GM19035 (cell line): ENCODE measurements around the gene RIPOR3.
"Not testable (repeated sequence)": the region's sequence is repeated elsewhere in the genome, so short reads cannot be mapped to it uniquely, and the experiment has no call there.

Experiments used
- ATAC-seq: cut with Tn5 transposase; IDR thresholded peaks from one replicate; pipeline ENCODE4 v1.9.1; 2021; ENCODE audit not compliant: unreplicated experiment

RIPOR3 gene

DNA sequence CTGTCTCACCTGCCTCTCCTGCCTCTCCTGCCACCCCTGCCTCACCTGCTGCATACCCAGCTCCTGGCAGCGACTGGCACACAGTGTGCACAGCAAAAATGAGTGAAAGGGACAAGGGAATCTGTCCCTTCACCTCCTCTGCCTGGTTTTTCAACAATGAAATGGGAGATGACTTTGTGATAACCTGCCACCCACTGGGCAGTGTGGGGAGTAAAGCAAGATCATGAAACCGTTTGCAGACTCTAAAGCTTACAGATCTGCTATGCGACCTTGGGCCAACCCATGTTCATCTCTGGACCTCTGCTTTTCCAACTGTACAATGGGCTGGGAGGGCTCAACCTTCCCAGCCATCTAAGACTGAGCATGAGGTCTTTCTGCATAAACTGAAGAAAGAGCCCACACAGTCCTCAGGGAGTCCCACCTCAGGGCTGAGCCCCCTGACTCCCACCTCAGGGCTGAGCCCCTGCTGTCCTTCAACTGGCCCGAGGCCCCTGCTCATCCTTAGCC is 81.1 kb downstream of the RIPOR3 start:
- no peak for ATAC-seq

DNA sequence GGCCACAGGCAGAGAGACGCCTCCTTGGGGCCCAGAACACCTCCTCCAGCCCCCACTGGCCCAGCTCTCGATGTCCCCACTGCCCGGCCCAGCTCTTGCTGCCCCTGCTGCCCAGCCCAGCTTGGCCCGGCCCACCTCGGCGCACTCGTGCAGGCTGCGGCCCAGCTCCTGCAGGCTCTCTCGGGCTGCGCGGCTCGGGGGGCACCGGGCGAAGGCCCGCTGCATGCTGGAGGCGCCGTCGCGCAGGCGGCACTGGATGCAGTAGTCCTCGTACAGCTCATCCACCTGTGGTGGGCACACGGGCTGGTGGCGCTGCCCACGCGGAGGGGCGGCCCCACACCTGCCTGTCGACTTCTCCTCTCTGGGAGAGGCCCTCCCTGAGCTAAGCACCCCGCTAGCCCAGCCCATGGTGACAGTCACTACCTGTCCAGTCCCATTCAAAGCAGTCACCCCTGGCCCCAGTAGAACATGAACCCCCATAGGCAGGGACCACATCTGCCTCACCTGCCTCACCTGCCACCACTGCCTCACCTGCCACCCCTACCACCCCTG is 81.8 kb downstream of the RIPOR3 start:
- ATAC-seq = no peak

DNA sequence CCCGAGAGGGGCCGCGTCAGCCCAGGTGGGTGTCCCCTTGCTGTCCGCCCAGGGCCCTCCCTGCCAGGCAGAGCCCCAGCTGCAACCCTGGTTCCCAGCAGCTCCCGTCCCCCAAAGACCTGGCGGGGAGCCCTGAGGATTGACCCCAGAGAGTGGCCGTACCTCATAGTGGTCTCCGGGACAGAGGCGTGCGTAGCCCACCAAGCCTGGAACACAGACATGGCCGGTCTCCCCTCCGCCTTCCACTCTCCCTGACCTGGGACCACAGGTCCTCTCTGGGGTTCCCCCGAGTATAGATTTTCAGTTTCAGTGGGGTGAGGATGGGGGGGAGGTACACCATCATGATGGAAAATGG is 82.6 kb downstream of the RIPOR3 start:
- no peak for ATAC-seq

DNA sequence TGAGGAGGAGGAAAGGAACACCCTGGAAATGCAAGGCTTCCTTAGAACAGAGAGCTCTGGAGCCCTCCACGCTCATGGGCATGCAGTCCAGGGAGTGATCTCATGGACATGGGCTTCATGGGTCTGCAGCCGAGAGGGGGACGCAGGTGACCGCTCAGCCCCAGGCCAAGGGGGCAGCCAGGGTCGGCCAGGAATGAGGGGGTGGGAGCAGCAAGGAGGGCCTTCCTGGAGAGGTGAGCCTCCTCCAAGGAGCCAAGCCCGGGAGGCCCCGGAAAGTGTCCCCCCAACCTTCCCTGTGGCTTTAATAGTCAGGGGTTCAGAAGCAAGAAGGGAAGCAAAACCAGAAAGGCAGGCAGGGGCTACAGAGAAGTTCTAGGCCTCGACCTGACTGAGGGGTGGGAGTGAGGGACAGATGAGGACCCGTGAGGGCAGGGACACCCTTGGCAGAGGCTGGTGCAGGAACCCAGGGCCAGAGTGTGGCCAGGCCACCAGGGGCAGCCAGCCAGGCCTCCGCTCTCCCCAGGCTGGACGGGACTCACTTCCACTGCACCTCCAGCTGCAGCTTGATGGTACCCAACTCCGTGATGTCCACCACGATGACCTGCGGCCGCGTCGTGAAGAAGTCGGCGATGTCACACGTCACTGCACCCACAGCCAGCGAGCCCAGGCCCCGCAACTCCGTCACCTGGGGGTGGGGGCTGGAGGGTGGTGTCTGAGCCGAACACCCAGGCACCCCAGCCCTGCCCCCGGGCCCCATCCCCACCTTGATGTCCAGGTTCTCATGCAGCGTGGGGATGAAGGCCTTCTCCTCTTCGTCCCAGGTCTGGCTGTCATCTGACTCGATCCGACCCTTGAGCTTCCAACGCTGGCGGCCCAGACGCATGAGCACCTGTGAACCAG is 83.2 kb downstream of the RIPOR3 start:
- ATAC-seq = no peak

DNA sequence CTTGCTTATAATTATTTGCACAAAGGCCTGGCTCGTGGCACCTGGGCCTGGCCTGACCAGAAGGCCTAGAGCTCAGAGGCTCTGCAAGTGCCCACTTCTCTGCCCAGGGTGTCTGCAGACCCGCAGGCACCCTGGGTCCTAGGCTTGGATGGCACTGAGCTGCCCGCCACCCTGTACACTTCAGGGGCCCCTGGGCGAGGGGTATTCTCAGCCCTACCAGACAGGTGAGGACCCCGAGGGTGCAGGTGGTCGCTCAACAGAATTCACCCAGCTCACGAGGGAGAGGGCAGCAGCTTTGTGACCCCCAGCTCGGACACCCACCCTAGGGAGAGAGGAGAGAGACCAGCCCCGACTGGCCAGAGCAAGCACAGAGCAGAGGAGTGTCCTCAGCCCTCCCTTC is 83.9 kb downstream of the RIPOR3 start:
- ATAC-seq = no peak

DNA sequence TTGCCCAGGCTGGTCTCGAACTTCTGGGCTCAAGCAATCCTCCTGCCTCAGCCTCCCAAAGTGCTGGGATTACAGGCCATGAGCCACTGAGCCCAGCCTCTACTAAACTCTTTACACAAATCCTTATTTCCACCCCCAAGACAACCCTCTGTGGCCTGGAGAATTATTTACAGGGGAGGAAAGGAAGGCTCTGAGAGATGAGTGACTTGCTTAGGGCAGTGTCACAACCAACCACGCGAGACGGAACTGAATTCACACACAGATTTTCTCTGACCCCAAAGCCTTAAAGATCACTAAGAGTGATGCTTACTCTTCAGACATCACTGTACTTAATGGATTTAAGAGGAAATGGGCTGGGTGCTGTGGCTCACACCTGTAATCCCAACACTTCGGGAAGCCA is 86.2 kb downstream of the RIPOR3 start:
- no peak for ATAC-seq

DNA sequence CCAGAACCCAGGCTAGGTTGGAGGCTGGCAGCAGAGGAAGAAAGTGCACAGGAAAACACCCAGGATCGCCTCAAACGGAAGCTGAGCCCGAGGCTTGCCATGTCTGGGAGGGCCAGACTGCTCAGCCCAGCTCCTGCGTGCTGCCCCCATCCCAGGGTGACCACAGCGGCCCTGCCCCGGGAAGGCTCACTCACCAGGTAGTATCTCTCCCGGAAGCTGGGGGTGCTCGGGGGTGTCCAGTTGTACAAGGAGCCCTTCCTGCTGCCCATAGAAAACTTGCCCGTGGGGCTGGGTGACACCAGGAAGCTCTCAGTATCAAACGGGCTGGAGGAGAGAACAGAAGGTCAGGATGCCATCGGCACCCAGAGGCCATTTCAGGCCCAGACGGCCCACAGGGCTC is 86.9 kb downstream of the RIPOR3 start:
- ATAC-seq = no peak

DNA sequence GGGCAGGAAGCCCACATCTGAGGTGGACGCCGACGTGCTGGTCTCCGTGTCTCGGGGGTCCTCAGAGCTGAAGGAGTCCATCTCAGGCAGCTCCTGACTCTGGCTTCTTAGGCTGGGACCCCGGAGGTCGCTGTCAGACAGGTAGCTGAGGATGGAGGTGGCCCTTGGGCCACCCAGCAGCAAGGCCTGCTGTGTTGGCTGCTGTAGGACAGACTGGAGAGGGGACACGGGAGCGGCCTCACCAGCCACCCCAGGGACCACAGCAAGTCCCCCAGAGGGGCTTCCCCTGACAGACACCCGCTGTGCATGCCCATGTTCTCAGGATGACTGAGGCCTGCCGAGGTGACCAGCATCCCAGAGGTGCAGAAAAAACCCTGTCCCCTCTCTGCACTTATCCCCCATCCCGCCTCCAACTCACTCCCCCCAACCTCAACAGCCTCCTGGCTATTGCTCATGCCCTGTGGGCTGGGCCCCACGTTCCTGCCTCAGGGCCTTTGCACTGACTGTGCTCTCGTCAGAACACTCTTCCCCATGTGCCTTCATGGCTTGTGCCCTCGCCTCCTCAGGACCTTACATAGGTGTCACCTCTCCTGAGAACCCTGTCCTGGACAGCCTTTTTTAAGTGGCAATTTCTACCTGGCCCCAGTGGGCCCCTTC is 88.8 kb downstream of the RIPOR3 start:
- ATAC-seq = no peak

DNA sequence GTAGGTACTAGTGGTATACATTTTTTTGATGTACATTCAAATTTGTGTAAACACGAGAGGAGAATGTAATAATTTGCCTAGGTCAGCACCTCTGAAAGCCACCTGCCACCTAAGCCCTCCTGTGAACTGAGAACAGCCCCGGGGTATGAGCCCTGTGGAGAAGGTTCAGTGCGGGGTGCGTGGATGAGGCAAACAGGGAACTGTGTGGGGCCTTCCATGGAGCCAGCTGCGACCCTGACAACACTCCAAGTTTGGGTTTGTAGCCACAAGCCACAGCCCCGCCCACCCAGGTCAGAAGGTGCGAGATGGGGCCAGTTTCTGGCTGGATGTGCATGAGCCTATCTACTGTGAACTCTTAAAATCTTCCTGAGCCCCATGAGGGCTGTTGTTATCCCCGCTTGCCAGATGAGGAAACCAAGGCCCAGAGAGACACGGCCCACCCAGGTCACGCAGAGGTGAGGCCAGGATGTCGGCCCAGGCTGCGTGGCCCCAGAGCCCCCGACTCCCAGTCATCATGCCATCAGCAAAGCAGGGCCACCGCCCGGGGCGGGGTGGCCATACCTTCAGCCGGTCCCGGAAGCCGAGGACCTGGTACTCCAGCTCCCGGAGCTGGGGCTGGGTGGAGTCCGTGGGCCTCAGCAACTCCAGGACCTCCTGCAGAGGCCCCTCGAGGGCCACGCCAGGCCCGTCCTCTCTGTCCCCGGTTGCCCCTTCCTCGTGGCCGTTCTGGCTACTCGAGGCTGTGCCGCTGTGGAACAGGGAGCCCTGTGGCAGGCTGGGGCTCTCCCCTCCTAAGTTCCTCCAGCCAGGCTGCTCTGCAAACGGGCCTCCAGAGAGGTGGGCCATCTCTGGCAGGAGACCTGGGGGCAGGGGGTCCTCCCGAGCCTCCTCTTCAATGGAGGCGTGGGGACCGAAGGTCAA is 89.6 kb downstream of the RIPOR3 start:
- ATAC-seq = no peak

DNA sequence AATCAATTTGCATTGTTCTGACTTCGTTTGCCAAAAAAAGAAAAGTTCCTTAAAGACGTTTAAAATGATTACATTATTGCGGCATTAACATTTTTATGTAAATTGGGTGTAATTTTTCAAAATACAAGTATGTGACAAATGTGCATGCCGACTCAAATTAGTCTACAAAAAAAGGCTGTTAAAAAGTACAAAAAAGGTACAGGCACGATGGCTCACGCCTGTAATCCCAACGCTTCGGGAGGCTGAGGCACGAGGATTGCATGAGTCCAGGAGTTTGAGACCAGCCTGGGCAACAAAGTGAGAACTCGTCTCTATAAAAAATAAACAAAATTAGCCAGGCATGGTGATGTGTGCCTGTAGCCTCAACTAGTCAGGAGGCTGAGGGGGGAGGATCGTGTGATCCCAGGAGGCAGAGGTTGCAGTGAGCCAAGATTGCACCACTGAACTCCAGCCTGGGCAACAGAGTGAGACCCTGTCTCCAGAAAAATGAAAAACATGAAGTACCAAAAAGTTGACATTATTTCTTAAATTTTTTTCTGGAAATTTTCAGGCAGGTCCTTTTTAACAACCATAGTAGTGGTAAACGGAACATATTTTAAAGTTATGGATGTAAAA is 91.0 kb downstream of the RIPOR3 start:
- ATAC-seq = no peak

DNA sequence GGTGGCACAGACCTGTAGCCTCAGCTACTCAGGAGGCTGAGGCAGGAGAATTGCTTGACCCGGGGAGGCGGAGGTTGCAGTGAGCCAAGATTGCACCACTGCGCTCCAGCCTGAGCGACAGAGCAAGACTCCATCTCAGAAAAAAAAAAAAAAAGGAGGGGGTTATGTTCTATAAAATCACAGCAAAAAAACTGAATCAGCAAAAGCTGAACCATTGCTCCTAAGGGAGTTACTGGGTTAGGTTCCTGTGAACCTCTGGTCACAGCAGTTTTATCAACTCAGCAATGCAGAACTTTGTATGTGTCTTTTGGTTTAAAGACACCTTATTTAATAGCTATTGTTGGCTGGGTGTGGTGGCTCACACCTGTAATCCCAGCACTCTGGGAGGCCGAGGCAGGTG is 92.6 kb downstream of the RIPOR3 start:
- not testable (repeated sequence) for ATAC-seq

DNA sequence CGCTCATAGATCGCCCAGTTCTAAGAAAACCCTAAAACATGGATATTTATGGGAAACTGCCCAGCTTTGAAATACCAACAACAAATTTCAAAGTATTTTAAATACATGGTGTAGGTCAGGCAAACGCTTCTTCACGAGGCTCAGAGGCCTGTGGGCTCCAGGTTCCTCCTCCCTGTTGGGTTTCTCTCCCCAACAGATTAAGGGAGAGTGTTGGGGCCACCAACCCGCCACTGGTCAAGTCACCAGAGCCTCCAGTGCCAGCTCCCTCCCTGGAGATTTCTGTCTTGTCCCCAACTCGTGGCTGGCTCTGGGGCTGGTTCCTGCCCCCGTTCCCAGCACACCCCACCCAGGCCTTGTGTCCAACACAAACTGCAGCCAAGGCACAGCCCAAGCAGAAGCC is 93.3 kb downstream of the RIPOR3 start:
- ATAC-seq = no peak

DNA sequence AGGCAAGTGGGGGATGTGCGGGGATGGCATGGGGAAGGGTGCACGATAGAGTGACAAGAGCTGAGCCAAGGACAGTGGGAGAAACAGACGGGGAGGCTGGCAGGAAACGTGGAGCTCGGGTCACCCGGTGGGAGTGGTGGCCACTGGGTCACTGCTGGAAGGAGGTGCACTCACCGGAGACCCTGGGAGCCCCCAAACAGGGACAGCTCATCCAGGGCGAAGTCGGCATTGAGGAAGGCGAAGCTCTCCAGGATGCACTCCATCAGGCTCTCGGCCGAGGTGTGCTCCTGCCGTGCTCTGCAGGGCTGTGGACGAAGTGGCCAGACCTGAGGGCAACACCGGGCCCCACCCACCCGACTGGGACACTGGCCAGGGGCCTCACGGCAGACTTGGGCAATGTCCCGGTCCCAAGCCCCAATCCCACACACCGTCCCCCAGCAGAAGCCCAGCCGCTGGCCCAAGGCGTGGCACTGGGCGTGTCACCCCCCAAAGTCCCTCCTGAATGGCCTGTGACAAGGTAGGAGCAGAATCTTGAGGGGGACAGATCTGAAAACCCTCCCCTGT is 93.9 kb downstream of the RIPOR3 start:
- ATAC-seq = no peak

DNA sequence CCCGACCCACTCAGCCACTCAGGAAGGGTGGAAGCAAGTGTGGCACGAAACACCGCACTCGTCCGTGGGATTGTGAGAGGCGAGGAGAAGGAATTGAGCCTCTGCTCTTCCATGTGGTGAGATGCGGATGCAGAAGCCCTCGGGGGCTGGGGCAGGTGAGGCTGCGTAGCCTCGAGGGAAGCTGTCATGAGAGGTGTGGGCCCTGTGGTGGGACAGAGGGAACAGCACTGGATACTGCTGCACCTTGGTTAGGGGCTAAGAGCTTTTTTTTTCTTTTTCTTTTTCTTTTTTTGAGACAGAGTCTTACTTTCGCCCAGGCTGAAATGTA is 94.7 kb downstream of the RIPOR3 start:
- no peak for ATAC-seq

DNA sequence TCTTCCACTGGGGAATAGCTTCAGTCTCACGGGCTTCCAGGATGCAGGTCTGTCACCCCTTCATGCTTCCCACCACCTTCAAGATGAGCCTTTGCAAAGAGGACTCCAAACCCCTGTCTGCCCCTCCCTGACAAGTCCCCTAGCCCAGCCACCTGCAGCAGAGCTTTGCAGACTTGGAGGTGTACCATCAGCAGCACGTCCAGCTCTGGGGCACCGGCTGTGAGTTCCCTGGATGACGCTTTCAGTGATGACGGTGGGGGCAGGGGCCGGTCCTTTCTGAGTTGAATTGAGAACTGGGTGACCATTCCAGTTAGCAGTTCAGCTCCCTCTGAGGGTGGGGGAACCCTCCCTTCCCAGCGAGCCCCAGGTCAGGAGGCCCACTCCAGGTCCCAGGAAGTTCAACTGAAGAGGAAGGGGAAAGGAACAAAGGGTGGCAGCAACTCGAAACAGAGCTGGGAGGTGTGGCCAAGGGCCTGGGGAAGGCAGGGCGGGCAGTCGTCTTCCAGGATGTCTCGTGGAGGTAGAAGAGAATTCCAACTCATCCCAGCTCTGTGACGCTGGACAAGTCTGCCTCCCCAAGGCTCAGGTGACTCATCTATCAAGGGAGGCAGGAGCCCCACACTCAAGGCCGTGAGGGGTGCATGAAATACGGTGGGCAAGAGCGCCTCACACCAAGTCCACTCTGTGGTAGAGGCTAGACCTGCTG is 95.2 kb downstream of the RIPOR3 start:
- no peak for ATAC-seq

DNA sequence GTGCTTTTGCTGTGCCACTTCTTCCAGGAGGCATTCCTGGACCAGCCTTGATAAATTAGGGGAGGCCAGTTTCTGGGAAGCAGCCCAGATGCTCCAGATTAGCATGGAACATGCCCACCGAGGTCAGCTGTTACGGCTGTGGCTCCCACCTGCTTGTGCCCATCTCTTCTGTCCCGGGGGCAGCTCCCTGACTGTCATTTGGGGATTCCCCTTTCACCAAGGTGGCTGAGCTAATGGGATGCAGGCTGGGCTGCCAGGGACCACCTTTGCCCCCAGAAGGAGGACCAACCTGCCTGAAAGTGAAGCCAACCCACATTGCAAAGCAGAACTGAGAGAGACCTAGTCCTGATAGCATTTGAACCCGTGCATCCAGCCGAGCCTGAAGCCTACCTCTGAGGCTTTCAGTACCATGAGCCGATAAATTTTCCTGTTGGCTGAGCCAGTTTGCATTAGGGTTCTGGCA is 95.9 kb downstream of the RIPOR3 start:
- no peak for ATAC-seq

DNA sequence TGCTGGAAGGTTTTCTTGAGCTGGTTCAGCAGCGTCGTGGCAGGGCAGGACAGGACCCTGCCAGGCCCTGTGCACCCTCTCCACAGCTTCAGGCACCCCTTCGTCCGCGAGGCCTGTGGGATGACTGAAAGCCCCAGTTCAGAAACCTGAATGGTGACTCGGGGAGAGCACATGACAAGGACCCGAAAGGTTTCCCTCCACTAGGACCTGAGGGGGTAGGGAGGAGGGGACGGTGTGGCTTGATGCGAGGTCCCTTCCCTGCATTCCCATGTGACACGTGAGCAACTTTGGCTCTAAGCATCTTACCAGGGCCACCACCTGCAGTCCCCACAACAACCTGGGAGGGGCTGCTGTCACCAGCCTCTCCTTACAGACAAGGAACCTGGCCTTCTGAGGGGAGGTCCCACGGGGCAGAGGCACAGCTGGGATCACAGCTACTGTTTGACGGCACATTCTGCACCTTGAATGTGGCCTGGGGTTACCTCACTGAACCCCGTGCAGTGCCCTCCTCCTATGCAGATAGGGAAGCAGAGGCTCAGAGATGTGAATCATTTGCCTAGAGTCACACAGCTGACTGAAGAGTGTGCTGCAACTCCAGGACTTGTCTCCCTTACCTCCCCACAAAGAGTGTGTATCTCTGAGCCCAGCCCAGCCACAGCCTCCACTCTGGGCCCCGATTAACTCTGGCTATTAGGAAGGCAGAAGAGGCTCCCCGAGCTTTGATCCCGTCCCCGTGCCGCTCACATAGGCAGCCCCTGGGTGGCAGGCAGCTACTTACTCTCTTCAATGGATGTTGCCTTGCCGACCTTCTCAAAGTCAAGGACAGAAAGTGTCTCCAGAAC is 96.5 kb downstream of the RIPOR3 start:
- ATAC-seq = no peak

DNA sequence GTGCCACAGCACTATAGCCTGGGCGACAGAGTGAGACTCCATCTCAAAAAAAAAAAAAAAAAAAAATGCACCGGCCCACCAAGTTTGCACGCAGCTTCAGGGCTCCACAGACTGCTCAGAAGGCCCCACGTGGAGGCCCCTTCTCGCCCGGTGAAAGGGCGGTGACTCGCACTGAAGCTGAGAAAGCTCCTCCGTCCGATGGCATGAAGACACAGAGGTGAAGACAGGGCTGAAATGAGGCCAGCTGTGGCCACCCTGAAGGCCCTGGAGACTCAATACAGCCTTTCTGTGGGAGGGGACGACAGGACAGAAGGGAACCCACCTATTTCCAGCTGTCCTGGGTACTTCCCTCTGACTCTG is 97.1 kb downstream of the RIPOR3 start:
- ATAC-seq = no peak

DNA sequence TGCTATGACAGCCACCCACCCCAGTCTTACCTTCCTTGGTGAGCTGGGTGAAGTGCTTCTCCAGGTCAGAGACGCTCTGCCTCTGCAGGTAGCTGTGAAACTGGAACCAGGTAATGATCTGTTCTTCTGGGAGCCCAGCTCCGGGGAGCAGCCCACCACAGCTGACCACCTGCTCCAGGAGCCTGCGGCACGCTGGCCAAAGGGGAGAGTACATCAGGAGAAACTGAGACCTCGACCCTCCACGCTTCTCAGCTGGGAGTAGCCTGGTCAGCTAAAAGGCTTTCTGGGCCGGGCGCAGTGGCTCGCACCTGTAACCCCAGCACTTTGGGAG is 98.4 kb downstream of the RIPOR3 start:
- ATAC-seq = no peak
